Sigmoid colon (tissue), 4 donors: ENCODE measurements around the gene CARD10.

ENCODE experiments used
- CTCF ChIP-seq, 4 experiments: fragments of 450-650 bp in 3 of 4; fragments of 200-600 bp in 1 of 4; IDR thresholded peaks; one replicate each; pipeline ENCODE4 v1.5.1; 2016 to 2019; ENCODE audit warnings: antibody characterized with exemption in 4 of 4, mild to moderate bottlenecking in 3 of 4, moderate library complexity in 2 of 4
- EP300 ChIP-seq, 4 donors: sonication (generic); formaldehyde crosslinking; IDR thresholded peaks; one replicate each; pipeline ENCODE4 v1.6.1; 2017; ENCODE audit warnings: antibody characterized with exemption in 4 of 4
- POLR2A ChIP-seq, 2 donors: fragments of 450-650 bp; IDR thresholded peaks; one replicate each; pipeline ENCODE4 v1.6.1; 2016; ENCODE audit warnings: antibody characterized with exemption in 2 of 2, mild to moderate bottlenecking in 2 of 2, moderate library complexity in 2 of 2
- POLR2AphosphoS5 ChIP-seq, 4 donors: sonication (generic); formaldehyde crosslinking; IDR thresholded peaks; one replicate each; pipeline ENCODE4 v1.6.1; 2017; ENCODE audit warnings: antibody characterized with exemption in 4 of 4

GRCh38 chr22:37472418-37473006 lies 46.7 kb downstream of the CARD10 start:
- TF ChIP-seq POLR2A (IDR thresholded peaks at IDR 0.05) (no peak), CTCF (IDR thresholded peaks at IDR 0.05) (peak in 1 of 4 experiments; percentile 15), EP300 (IDR thresholded peaks at IDR 0.05) (no peak), POLR2AphosphoS5 (IDR thresholded peaks at IDR 0.05) (no peak)
